Large intestine (tissue), 12 donors: ENCODE measurements around the gene KLRK1. TPM values are rescaled to one million over a fixed set of nuclear protein-coding genes. Genes with fewer than 3 reads are reported as not detected.
A peak's percentile ranks its signal among the peaks of the same experiment; 100 is the strongest.
"Not testable (repeated sequence)": the region's sequence is repeated elsewhere in the genome, so short reads cannot be mapped to it uniquely, and the experiment has no call there.

Source experiments
- DNase-seq, 2 donors: peaks; one replicate each; pipeline versions ENCODE4 v3.0.0 to v3.0.0-alpha.2; 2013
- H3K27ac ChIP-seq: one replicate; pipeline ENCODE4 v1.5.1; 2013; ENCODE audit warnings: low read length
- H3K27me3 ChIP-seq: 2 replicates; pipeline ENCODE4 v1.6.1; 2013; ENCODE audit warnings: low read length; ENCODE audit not compliant: control insufficient read depth, insufficient read depth
- H3K36me3 ChIP-seq: 2 replicates; pipeline ENCODE4 v1.6.1; 2013; ENCODE audit warnings: low read length; ENCODE audit not compliant: control insufficient read depth, insufficient read depth
- H3K4me1 ChIP-seq: one replicate; pipeline ENCODE4 v1.6.1; 2013; ENCODE audit warnings: low read length; ENCODE audit not compliant: control insufficient read depth, insufficient read depth
- H3K4me3 ChIP-seq: one replicate; pipeline ENCODE4 v1.5.1; 2013; ENCODE audit warnings: low read length
- H3K9me3 ChIP-seq: one replicate; pipeline ENCODE4 v1.6.1; 2013; ENCODE audit warnings: mild to moderate bottlenecking, low read depth, low read length, moderate library complexity; ENCODE audit not compliant: control insufficient read depth
- WGBS: methylation state at CpG from one replicate; pipeline ENCODE4 v1.1.5; 2013; ENCODE audit warnings: low lambda C conversion rate; ENCODE audit not compliant: insufficient coverage; 5-methylcytosine and 5-hydroxymethylcytosine counted together
- long read RNA-seq, 11 donors: transcript quantifications; one replicate each; lab custom pipeline, GENCODE V29; 2026
- polyA plus RNA-seq: library from polyadenylated mRNA; unstranded; fragments of 120-200 nt; gene quantifications from one replicate; pipeline ENCODE4 v1.2.1, GENCODE V29; 2013

Gene KLRK1
- polyA plus RNA-seq, result 4.2 TPM
- long read RNA-seq, donor 1, result 0 reads
- long read RNA-seq, donor 2, result 0 reads
- long read RNA-seq, donor 3, result 0 reads
- long read RNA-seq, donor 4, result 0 reads
- long read RNA-seq, donor 5, result 0 reads
- long read RNA-seq, donor 6, result 0 reads
- long read RNA-seq, donor 7, result 0 reads
- long read RNA-seq, donor 8, result 0 reads
- long read RNA-seq, donor 9, result 0 reads
- long read RNA-seq, donor 10, result 0 reads
- long read RNA-seq, donor 11, partial matches to known transcripts, result 0 of 2 reads
- long read RNA-seq, donor 11, other reads (novel, unspliced or antisense), result 0 of 2 reads

DNA sequence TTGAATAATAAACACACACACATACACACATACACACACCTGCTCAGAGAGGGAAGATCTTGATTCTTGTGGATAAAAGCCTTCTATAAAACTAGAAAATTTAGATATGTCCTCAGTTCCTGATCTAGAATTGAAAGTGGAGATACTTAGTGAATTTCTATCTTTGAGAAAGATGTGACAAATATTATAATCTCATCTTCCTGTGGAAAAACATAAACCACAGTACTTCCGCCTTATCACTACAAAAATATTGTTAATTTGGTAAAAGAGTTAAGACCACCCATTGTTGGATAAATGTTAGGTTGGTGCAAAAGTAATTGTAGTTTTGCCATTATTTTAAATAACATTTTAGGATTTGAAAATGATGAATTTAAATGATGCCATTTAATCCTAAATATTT, at the start of gene KLRK1:
KLRK1 (minus strand) TSS at position 138 of the 400 bp plus-strand sequence. CDS start 1,231 bp downstream, outside the sequence.
- no peak for DNase-seq
- WGBS, result no CpG with 5 or more reads among the region's 1 CpG
- H3K4me1 ChIP-seq, result no peaks in the 10 kb centered on the region
- no peak within 1 kb of the TSS for H3K27ac ChIP-seq
- no peak within 1 kb of the TSS for H3K4me3 ChIP-seq
- H3K36me3 ChIP-seq, result no peaks in the 10 kb centered on the region
- H3K27me3 ChIP-seq, result no peaks in the 10 kb centered on the region
- H3K9me3 ChIP-seq, result no peaks in the 10 kb centered on the region

DNA sequence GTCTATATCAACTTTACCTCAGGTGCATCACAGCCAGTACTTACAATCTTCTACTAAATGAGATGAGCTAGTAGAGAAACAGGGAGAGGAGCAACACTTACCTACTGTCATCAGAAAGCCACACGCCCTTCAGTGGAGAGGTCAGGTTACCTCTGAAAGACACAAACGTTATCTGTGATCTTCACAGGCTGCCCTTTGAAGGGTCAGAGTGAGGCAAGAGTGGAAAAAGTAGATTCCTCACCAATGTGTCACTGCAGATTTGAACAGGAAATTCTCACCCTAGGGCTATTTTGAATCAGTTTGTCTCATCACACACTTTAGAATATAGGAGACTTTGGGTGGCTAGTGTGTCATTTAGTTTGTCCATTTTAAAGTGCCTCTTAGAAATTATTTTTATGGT, 47.8 kb upstream of the KLRK1 start:
- H3K4me1 ChIP-seq, H3K4me3 ChIP-seq, DNase-seq, H3K27me3 ChIP-seq, H3K9me3 ChIP-seq, H3K27ac ChIP-seq, H3K36me3 ChIP-seq: not testable (repeated sequence)
- no CpG with 5 or more reads among the region's 2 CpGs for WGBS

- DNase-seq, result peak in 1 of 2 donors; percentile 12
- H3K27ac ChIP-seq, H3K9me3 ChIP-seq, H3K27me3 ChIP-seq, H3K36me3 ChIP-seq, H3K4me1 ChIP-seq, H3K4me3 ChIP-seq: not testable (repeated sequence)
- WGBS, result 50% methylated on average over 1 of the region's 3 CpGs
Observed at GRCh38 chr12:10435816-10436215, 46.0 kb upstream of the KLRK1 start, which contains the start of gene KLRC2. TSS of gene KLRC2 (minus strand) at chr12:10436010. CDS start at chr12:10435986, 24 bp downstream.

DNA sequence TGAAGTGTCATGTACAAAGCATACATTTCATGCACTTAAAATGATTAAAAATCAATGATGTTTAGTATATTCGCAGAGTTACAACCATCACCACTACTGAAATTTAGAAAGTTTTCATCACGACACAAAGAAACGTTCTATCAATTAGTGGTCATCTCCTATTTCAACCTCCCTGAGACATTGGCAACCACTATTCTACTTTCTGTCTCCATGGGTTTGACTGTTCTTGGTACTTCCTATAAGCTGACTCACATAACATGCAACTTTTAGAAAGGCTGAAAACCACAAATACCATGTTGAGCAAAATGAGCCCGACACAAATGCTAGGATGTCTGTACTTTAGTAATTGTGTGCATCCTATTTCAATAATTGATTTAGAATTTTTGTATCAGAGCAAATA, 40.8 kb upstream of the KLRK1 start:
- not testable (repeated sequence) for H3K27ac ChIP-seq, H3K9me3 ChIP-seq, DNase-seq, H3K4me3 ChIP-seq, H3K36me3 ChIP-seq, H3K27me3 ChIP-seq, H3K4me1 ChIP-seq
- no CpG with 5 or more reads among the region's 4 CpGs for WGBS

DNA sequence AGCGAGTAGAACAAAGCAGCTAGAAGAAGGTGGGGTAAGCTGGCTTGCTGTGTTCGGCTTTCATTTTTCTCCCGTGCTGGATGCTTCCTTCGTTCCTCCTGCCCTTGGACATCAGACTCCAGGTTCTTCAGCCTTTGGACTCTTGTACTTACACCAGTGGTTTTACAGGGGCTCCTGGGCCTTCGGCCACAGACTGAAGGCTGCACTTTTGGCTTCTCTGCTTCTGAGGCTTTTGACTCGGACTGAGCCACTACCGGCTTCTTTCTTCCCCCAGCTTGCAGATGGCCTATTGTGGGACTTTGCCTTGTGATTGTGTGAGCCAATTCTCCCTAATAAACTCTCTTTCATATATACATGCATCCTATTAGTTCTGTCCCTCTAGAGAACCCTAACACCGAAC, 36.1 kb upstream of the KLRK1 start:
- not testable (repeated sequence) for H3K4me3 ChIP-seq, H3K4me1 ChIP-seq, H3K27ac ChIP-seq, H3K36me3 ChIP-seq, DNase-seq, H3K27me3 ChIP-seq, H3K9me3 ChIP-seq
- 80% methylated on average over 2 of the region's 8 CpGs for WGBS

DNA sequence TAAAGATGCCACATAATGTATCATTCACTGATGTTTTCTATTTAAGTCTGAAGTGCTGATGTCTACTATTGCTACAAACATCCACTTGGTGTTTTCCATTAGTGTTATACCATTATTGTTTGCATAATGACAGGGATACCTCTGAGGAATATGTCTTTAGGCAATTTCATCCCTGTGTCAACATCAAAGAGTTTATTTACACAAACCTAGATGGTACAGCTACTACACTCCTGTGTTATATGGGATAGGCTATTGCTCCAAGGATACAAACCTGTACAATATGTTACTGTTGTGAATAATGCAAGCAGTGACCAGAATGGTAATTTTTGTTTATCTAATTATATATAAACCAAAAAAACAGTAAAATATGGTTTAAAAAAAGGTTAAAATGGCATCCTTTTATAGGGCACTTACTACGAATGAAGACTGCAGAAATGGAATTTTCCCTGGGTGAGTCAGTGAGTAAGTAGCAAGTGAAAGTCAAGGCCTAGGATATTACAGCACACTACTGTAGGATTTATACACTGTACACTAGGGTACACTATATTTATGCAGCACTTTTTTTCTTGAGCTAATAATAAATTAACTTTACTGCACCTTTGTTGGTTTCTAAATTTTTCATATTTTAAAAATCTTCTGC, 34.5 kb upstream of the KLRK1 start:
- not testable (repeated sequence) for H3K4me3 ChIP-seq, H3K9me3 ChIP-seq, DNase-seq, H3K36me3 ChIP-seq, H3K27ac ChIP-seq, H3K27me3 ChIP-seq, H3K4me1 ChIP-seq
- WGBS, result no CpG with 5 or more reads among the region's 1 CpG

- H3K27me3 ChIP-seq, H3K4me3 ChIP-seq, H3K4me1 ChIP-seq, DNase-seq, H3K9me3 ChIP-seq, H3K36me3 ChIP-seq, H3K27ac ChIP-seq: not testable (repeated sequence)
- WGBS, result no CpG with 5 or more reads among the region's 3 CpGs
Observed at GRCh38 chr12:10422159-10422558, 32.3 kb upstream of the KLRK1 start.

DNA sequence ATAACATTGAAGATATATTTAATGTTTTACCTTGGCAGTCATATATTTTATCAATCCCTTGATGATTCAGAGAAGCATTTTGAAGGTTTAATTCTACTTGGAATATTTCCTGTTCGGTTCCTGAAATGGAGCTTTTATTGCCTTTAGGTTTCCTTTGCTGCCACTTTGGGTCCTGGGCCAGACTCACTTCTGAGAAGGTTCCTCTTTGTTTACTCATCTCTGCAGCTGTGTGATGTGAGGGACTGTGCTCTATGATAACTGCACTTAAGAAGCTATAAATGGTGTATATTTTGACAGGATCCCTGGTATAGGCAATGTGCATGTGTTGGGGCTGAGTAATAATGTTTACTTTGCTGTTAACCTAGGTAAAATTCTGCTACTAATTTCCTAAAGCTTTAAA, 30.5 kb upstream of the KLRK1 start, which contains the start of gene KLRC3:
KLRC3 (minus strand) TSS at position 262 of the 400 bp plus-strand sequence; CDS start at position 217, 45 bp downstream.
- WGBS, result no CpG with 5 or more reads among the region's 1 CpG
- not testable (repeated sequence) for DNase-seq, H3K9me3 ChIP-seq, H3K27me3 ChIP-seq, H3K4me3 ChIP-seq, H3K27ac ChIP-seq, H3K36me3 ChIP-seq, H3K4me1 ChIP-seq

DNA sequence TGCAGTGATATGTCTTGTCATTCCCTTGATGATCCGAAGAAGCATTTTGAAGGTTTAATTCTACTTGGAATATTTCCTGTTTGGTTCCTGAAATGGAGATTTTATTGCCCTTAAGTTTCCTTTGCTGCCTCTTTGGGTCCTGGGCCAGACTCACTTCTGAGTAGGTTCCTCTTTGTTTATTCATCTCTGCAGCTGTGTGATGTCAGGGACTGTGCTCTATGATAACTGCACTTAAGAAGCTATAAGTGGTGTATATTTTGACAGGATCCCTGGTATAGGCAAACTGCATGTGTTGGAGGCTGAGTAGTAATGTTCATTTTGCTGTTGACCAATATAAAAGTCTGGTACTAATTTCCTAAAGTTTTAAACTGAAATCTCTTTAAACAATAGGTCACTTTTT, 19.6 kb upstream of the KLRK1 start, which contains the start of gene KLRC4:
KLRC4 (minus strand) TSS at position 366 of the 400 bp plus-strand sequence; CDS start at position 184, 182 bp downstream.
- no peak within 1 kb of the TSS for H3K4me3 ChIP-seq
- 63% methylated on average over 1 of the region's 1 CpG for WGBS
- no peak within 1 kb of the TSS for H3K27ac ChIP-seq
- H3K9me3 ChIP-seq, result no peaks in the 10 kb centered on the region
- H3K4me1 ChIP-seq, result no peaks in the 10 kb centered on the region
- H3K36me3 ChIP-seq, result no peaks in the 10 kb centered on the region
- peak in 1 of 2 donors; percentile 22 for DNase-seq
- H3K27me3 ChIP-seq, result no peaks in the 10 kb centered on the region

DNA sequence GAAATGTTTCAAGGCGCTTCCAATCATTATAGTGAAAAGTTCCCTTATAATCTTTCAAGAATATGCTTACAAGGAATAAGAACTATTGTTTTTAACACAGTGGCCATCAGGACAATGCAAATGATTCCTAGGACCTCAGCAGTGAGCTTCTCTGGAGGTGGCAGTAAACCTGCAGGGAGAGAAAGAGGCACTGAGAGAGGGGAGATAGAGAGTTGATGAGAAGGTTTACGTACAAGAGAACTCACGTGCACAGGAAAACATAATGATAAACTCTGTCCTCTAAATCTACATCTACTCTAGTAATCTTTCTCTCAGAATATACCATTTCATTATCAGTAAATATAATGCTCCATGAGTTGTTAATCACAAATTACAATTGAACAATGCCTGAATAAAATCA, 19.0 kb upstream of the KLRK1 start:
- Histone ChIP-seq H3K9me3 (no peaks in the 10 kb centered on the region), H3K27ac (no peak overlapping the region), H3K4me3 (no peak overlapping the region), H3K27me3 (no peaks in the 10 kb centered on the region), H3K36me3 (no peaks in the 10 kb centered on the region), H3K4me1 (no peaks in the 10 kb centered on the region)
- no CpG with 5 or more reads among the region's 3 CpGs for whole genome bisulfite sequencing
- no peak for DNase-seq
